D721Med (cell line): Measurements from ENCODE around the gene LARP1.

Experiments used
- DNase-seq: peaks from one replicate; pipeline ENCODE4 v3.0.0; 2011; ENCODE audit warnings: low spot score; ENCODE audit not compliant: insufficient read length
- FAIRE-seq: peaks from 2 replicates; lab custom pipeline; 2011; peaks lifted over from hg19 to GRCh38; lab: Jason Lieb, UNC
- TF ChIP-seq, protein P1 (sequence below): IDR thresholded peaks from 2 replicates; pipeline ENCODE4 v1.5.1; 2012; ENCODE audit warnings: mild to moderate bottlenecking, control low read depth; ENCODE audit not compliant: insufficient read depth; ENCODE audit errors: missing control alignments

Gene LARP1

DNA sequence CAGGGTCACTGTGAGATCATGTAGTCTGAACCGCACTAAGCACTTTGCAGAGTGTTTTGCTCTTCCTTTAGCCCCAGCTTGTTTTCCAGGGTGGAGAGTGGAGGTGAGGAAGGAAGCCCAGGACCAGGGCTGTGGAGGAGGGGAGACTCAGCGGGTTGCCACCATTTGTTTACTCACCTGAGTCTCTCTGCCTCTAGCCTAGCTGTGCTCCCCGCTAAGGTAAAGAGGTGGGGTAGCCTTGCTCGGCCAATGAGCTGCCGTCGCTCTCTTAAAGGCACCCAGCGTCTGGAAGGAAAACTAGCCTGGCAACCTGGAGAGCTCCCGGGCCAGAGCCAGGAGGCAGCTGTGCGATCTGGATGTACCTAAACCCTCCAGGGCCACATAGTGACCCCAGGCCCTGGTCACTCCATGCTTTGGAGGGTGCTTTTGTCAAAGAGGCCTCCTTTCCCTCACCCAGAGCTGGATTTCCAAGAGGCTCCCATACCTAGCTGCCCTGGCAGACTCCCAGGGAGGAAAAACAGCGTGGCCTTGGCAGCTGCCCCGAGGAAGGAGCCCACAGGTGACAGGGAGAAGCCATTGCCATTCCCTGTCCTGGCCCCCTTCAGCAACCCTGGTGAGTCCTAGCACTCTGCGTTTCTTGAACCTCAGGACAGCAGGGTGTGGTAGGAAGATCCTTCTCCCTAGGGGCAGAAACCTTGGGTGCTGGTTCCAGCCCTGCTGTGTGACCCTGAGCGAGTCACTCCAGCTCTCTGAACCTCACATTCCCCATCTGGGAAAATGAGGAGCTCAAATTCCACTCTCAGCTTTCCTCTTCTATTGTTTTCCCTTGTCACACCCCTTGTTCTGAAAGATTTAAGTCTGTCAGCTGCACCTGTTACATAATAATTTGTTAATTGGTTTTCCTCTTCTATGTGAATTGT lies 42.4 kb upstream of the LARP1 start:
- DNase-seq, result no peak
- FAIRE-seq, result no peak

DNA sequence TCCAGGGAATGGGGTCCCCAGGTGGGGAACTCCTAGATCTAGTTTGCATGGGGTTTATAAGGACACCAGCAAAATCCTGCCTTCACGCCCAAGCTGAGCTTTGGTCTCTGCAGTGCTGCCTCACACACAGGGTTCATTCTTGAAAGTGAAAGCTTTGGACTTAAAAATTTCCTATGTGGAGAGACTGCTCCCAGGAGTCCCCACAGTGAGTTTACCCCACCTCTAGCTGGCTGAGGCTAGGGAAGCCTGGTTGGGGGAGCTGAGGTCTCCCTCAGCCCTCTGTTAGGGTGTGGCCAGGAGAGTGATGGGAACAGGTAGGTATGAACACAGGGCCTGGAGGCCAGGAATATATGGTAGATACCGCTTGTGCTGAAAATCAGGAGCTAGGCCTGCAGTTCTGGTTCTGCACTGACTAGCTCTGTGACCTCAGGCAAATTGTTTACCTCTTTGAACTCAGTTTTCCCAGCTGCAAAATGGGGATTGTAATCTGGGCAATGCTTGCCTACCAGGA lies 41.5 kb upstream of the LARP1 start:
- FAIRE-seq (no peak), DNase-seq (no peak)
- TF ChIP-seq, protein P1, sequence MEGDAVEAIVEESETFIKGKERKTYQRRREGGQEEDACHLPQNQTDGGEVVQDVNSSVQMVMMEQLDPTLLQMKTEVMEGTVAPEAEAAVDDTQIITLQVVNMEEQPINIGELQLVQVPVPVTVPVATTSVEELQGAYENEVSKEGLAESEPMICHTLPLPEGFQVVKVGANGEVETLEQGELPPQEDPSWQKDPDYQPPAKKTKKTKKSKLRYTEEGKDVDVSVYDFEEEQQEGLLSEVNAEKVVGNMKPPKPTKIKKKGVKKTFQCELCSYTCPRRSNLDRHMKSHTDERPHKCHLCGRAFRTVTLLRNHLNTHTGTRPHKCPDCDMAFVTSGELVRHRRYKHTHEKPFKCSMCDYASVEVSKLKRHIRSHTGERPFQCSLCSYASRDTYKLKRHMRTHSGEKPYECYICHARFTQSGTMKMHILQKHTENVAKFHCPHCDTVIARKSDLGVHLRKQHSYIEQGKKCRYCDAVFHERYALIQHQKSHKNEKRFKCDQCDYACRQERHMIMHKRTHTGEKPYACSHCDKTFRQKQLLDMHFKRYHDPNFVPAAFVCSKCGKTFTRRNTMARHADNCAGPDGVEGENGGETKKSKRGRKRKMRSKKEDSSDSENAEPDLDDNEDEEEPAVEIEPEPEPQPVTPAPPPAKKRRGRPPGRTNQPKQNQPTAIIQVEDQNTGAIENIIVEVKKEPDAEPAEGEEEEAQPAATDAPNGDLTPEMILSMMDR, result no peak

More for the DNA sequence above, 42.4 kb upstream of the LARP1 start:
- TF ChIP-seq, protein P1, result no peak

DNA sequence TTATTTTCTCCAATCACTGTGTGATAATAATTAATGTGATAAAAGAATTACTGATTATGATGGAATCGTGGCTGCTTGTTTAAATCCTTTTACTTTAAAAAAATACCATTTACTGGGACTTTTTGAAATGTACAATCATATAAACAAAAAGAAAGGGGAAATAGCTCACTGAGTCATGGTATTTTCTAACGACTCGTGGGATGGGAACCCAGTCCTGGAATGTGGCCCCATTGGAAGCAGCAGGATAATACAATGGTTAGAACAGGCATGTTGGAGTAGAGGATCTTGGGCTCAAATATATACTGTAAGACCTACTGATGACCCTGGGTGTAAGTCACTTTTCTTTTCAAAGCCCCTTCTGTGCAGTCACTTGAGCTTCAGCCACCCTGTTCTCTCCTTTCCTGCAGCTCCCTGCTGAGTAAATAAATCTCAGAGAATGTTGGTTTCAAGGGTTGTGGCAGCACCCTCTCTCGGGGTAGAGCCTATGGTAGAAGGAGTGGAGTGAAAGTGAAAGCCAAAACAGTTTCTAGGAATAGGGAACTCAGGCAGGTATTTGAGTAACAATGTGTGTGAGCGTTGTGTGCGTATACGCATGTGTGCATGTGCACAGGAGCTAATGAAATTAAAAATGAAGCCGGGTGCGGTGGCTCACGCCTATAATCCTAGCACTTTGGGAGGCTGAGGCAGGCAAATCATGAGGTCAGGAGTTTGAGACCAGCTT lies 40.8 kb upstream of the LARP1 start:
- DNase-seq (no peak), FAIRE-seq (no peak)
- TF ChIP-seq, protein P1, result no peak

DNA sequence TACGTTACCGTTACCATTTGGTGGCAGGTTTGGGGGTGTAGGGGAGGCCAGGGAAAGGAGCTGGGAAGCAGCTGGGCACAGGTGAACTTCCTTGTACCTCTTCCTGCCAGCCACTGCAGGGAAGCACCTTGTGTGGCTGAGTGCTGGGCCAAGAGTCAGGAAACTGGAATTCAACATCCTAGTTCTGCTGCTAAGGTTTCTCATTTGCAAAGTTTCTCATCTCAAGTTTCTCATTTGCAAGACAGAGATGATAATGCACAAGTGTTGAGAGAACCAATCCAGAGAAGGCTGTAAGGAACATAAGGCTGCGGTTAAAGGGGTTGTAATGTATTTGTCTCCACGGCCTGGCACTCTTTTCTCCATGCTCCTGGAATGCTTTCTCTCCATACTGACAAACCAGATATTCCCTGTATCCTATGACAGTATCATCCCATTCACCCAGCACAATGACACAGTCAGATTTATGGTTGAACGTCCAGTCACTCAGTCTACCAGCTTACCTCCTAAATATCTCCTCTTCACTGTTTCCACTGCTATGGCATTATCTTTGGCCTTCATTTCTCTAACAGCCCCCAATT lies 33.6 kb upstream of the LARP1 start:
- FAIRE-seq, result no peak
- DNase-seq, result no peak
- TF ChIP-seq, protein P1, result no peak

DNA sequence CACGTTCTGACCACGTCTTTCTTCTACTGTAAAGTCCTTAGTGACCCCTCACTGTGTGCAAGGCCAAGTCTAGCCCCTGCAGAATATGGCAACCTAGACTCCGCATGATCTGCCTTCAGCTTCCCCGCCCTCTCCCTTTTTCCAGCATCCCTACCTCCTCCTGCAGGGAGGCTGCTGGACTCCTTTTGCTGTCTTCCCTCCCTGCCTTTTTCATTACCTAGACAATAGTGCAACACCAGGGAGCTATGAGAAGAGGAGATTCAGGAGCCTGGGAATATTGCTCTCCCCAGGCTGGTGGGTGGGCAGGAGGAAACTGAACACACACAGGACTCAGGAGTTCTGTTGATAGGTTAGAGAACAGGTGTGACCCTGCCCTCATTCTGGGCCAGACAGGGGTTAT lies 33.1 kb upstream of the LARP1 start:
- TF ChIP-seq, protein P1, result no peak
- no peak for DNase-seq
- FAIRE-seq, result no peak

DNA sequence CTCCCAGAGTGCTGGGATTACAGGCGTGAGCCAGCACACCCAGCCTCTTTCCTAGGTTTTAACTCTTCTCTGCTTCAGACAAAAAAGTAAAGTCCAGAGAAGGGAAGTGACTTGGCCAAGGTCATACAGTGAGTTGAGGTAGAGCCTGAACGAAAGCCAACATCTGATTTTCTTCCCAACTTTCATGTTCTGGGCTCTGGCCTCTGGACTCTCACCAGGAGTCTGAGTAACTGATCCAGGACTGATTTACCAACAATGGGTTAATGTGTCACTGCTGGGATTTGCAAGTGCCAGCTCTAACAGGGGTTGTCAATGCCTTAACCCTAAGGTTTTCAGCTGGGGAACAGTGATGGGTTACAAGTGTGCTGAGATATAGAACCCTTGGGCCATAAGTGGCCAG lies 32.2 kb upstream of the LARP1 start:
- no peak for DNase-seq
- no peak for FAIRE-seq
- TF ChIP-seq, protein P1, result no peak
